ENCODE measurements around the gene GOLGA6L10. TPM values are rescaled to one million over a fixed set of nuclear protein-coding genes. Genes with fewer than 3 reads are reported as not detected.
A peak's percentile ranks its signal among the peaks of the same experiment; 100 is the strongest.
"Not testable (repeated sequence)": the region's sequence is repeated elsewhere in the genome, so short reads cannot be mapped to it uniquely, and the experiment has no call there.

GOLGA6L10 gene
- total and polyA plus RNA-seq, 12 donors: 0.14 to 4.4 (median 0.99) TPM

DNA sequence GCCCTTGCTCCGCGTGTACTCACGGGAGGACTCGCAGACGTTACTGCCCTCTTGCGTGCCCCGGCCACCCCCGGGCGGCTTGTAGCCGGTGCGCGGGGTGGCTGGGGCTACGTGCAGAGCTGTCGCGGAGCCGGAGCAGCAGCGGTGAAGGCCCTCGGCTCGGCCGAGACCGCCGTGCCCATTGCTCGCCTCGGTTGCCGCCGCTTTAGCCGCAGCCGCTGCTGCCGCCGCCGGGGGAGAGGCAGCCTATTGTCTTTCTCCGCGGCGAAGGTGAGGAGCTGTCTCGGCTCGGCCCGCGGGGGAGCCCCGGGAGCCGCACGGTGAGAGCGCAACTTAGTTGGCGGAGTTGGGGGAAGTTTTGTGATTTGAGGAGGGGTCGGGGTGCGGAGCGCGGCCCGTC lies 5.8 kb upstream of the GOLGA6L10 start:
- H3K27ac ChIP-seq; H3K9me3 ChIP-seq (replicated peaks in 1 of 3); H3K36me3 ChIP-seq (replicated peaks in 1 of 2); intact Hi-C loops (cut with DNase I); H3K4me1 ChIP-seq (replicated peaks in 1 of 2); H3K4me3 ChIP-seq; DNase-seq; H3K27me3 ChIP-seq: not testable (repeated sequence)
- WGBS, 4 donors: no CpG with 5 or more reads among the region's 48 CpGs

DNA sequence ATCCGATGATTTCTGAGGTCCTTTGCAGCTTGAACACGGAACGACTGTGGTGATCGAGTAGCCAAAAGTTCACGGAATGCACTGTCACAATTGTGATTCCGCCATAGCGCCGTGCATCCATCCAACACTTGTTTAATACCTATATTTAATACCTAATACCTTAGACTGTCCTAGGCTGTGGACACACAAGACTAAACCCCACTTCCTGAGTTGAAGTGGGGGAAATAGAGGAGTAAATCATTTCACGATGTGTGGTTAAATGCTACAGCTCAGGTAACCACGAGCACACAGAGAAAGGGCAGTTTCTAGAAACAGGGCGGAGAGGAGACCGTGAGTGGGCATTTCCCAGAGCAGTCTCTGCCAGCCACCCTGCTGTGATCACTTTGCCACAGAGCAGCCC lies 5.3 kb upstream of the GOLGA6L10 start:
- H3K4me1 ChIP-seq (replicated peaks in 1 of 2); intact Hi-C loops (cut with DNase I); DNase-seq; H3K27me3 ChIP-seq; H3K9me3 ChIP-seq (replicated peaks in 1 of 3); H3K36me3 ChIP-seq (replicated peaks in 1 of 2): not testable (repeated sequence)
- H3K27ac ChIP-seq: peak overlapping the region in 1 of 5 donors; percentile 41
- peak overlapping the region in 1 of 4 donors; percentile 47 for H3K4me3 ChIP-seq
- 0 to 6% (median 2%) methylated on average over 2 to 5 of the region's 12 CpGs for WGBS, 4 donors

DNA sequence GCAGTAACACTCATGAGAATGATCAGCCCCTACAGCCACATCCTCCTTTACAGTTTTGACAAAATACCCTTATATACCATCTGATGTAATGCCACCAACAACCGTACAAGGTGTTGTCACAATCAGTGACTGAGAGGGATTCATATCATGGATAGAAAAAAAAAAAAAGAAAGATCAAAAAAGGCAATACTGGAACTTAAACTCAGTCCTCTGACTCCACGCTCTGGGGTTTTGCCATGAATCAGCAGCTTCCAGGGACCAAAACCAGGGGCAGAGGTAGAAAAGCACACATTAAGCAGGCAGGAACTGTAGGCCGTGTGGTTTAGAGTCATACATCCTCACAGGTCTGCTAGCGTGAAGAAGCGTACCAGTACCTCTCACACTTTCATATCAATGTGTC lies 1.6 kb downstream of the GOLGA6L10 start:
- intact Hi-C loops (cut with DNase I); H3K4me3 ChIP-seq; H3K36me3 ChIP-seq (replicated peaks in 1 of 2); H3K27ac ChIP-seq; H3K9me3 ChIP-seq (replicated peaks in 1 of 3); H3K4me1 ChIP-seq (replicated peaks in 1 of 2); H3K27me3 ChIP-seq; DNase-seq: not testable (repeated sequence)
- WGBS, 4 donors: 47 to 74% (median 64%) methylated on average over 2 to 4 of the region's 5 CpGs

DNA sequence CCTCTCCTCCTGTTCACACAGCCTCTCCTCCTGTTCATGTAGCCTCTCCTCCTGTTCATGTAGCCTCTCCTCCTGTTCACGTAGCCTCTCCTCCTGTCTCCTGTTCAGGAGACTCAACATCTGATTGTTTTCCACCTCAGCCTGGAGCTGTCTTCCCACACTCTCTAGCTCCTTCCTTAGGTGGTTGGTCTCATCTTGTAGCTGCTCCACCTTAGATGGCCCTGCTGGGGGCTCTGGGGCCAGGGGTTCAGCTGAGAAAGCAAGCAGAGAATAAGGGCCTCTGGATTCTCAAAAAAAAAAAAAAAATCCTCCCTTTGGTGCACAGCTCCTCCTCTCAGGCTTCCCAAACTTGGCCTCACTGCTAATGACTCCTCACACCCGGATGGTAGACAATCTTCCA lies 4.1 kb downstream of the GOLGA6L10 start:
- H3K9me3 ChIP-seq (replicated peaks in 1 of 3); H3K4me3 ChIP-seq; H3K27me3 ChIP-seq; intact Hi-C loops (cut with DNase I); H3K4me1 ChIP-seq (replicated peaks in 1 of 2); H3K36me3 ChIP-seq (replicated peaks in 1 of 2); H3K27ac ChIP-seq: not testable (repeated sequence)
- WGBS, 4 donors: 89 to 94% (median 92%) methylated on average over 1 of the region's 2 CpGs
- peak in 1 of 7 donors; percentile 24 for DNase-seq

DNA sequence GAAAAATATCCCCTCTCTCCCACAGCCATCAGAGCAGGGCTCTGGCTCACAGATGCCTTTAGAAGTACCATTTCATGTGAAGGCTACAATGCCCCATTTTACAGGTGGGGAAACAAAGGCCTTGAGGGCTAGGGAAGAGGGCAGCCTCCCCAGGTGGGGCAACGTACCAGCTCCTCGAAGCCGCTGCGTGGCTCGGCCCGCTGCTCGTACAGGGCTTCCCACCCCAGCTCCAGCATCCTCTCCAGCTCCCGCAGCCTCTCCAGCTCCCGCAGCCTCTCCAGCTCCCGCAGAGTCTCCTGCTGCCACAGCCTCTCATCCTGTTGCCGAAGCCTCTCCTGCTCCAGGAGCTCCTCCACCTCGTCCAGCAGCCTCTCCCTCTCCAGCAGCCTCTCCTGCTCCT lies 4.9 kb downstream of the GOLGA6L10 start:
- 81 to 93% (median 93%) methylated on average over 9 to 11 of the region's 12 CpGs; no CpG with 5 or more reads in 1 of the 4 donors for WGBS, 4 donors
- H3K36me3 ChIP-seq (replicated peaks in 1 of 2); H3K4me1 ChIP-seq (replicated peaks in 1 of 2); H3K9me3 ChIP-seq (replicated peaks in 1 of 3); intact Hi-C loops (cut with DNase I); H3K27ac ChIP-seq; H3K27me3 ChIP-seq; H3K4me3 ChIP-seq: not testable (repeated sequence)
- peak in 1 of 7 donors; percentile 21 for DNase-seq

DNA sequence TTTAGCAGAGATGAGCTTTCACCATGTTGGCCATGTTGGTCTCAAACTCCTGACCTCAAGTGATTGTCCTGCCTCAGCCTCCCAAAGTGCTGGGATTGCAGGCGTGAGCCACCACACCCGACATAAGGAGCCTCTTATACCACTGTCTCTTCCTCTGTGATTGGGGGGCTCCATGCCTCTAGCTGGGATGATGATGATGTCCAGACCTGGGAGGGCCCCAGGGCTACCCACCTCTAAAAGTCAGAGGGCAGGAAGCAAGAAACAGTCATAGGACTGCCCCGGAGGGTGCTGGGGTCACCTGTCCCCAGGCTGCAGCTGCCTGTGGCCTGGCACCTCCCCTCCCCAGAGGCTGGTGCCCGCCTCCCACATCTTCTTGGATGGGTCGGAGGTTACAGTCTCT lies 5.4 kb downstream of the GOLGA6L10 start:
- H3K9me3 ChIP-seq (replicated peaks in 1 of 3); H3K4me1 ChIP-seq (replicated peaks in 1 of 2); H3K27me3 ChIP-seq; H3K27ac ChIP-seq; H3K4me3 ChIP-seq; intact Hi-C loops (cut with DNase I); H3K36me3 ChIP-seq (replicated peaks in 1 of 2): not testable (repeated sequence)
- DNase-seq: peak in 1 of 7 donors; percentile 47
- WGBS, 4 donors: 80 to 100% (median 98%) methylated on average over 1 to 2 of the region's 5 CpGs

DNA sequence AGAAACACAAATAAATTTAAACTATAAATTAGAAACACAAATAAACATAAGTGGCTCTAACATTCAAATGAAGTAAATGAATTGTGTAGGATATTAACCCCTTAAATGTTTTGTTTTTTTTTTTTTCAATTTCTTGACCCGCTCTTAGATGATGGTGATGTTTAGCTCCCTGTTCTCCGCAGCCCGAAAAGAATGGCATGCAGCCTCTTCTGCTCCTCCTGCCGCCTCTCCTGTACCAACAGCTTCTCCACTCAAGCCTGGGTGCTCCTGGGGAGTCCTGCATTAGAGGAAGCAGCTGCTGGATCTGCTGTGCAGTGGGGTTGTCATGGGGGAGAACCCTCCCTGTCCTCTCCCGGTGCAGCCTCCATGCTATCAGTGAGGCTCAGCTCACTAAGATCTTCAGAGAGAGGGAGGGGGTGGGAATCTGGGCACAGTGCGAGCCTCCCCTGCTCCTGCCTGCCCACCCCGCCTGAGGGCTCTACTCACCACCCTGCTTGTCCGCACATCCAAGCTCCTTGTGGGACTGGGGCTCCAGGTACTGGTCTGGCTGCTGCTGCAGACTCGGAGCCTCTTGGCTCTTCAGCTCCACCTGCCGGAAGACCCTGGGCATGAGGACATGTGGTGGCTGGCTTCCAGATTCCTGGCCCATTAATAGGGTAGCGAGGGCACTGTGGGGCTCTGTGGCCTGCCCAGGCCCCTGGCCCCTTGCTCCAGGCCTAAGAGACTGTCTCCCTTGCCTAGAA lies 6.5 kb downstream of the GOLGA6L10 start:
- H3K4me3 ChIP-seq; H3K9me3 ChIP-seq (replicated peaks in 1 of 3); H3K36me3 ChIP-seq (replicated peaks in 1 of 2); H3K27ac ChIP-seq; H3K4me1 ChIP-seq (replicated peaks in 1 of 2); H3K27me3 ChIP-seq; intact Hi-C loops (cut with DNase I): not testable (repeated sequence)
- DNase-seq: peak in 6 of 7 donors; percentile 54 to 76 (median 67)
- 46 to 59% (median 57%) methylated on average over 6 to 9 of the region's 11 CpGs for WGBS, 4 donors
- TF ChIP-seq, protein P1, sequence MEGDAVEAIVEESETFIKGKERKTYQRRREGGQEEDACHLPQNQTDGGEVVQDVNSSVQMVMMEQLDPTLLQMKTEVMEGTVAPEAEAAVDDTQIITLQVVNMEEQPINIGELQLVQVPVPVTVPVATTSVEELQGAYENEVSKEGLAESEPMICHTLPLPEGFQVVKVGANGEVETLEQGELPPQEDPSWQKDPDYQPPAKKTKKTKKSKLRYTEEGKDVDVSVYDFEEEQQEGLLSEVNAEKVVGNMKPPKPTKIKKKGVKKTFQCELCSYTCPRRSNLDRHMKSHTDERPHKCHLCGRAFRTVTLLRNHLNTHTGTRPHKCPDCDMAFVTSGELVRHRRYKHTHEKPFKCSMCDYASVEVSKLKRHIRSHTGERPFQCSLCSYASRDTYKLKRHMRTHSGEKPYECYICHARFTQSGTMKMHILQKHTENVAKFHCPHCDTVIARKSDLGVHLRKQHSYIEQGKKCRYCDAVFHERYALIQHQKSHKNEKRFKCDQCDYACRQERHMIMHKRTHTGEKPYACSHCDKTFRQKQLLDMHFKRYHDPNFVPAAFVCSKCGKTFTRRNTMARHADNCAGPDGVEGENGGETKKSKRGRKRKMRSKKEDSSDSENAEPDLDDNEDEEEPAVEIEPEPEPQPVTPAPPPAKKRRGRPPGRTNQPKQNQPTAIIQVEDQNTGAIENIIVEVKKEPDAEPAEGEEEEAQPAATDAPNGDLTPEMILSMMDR (IDR thresholded peaks at IDR 0.05): peak in 1 of 6 experiments; percentile 44

DNA sequence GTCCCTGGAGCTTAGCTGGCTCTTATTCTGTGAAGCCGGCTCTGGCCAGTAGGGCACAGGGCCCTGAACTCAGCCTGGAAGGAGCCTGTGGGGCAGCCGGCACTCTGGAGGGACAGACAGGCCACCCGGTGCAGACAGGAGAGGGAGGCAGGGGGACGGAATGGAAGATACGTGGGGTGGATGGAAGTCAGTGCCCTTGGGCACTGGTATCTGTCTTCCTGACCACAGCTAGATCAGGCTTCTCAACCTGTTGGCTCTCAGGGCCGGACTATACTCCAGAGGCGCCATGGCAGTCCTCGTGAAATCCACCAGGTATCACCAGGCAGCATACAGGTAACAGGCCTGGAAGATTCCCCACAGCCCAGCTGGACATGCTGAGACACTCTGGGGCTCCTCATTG lies 10.7 kb downstream of the GOLGA6L10 start:
- intact Hi-C loops (cut with DNase I): not testable (repeated sequence)

DNA sequence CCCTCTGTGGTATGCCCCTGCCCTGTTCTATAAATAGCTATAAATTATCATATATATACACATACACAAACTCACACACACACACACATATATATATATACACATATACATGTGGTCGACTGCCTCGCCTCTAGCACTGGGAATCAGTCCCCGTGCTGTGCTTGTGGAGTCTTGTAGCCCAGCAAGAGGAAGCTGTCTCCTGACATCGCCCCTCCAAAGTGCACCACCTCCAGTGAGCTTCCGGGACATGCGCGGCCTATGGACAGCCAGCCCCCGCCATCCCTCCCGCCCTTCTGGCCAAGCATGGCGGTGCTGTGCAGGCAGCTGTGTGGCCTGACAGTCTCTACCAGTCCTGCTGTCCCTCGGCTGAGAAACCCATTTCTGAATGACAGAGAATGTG lies 11.2 kb downstream of the GOLGA6L10 start:
- intact Hi-C loops (cut with DNase I); H3K36me3 ChIP-seq (replicated peaks in 1 of 2); H3K27ac ChIP-seq; H3K4me3 ChIP-seq; H3K4me1 ChIP-seq (replicated peaks in 1 of 2); H3K27me3 ChIP-seq; H3K9me3 ChIP-seq (replicated peaks in 1 of 3): not testable (repeated sequence)
- WGBS, 4 donors: 87 to 93% (median 88%) methylated on average over 4 to 10 of the region's 11 CpGs
- DNase-seq: peak in 1 of 7 donors; percentile 15

More for the DNA sequence above, 10.7 kb downstream of the GOLGA6L10 start:
- peak in 3 of 7 donors; percentile 4 to 42 (median 27) for DNase-seq
- H3K9me3 ChIP-seq (replicated peaks in 1 of 3); H3K36me3 ChIP-seq (replicated peaks in 1 of 2); H3K27ac ChIP-seq; H3K4me1 ChIP-seq (replicated peaks in 1 of 2); H3K27me3 ChIP-seq; H3K4me3 ChIP-seq: not testable (repeated sequence)
- 82 to 86% (median 85%) methylated on average over 5 to 8 of the region's 8 CpGs for WGBS, 4 donors

DNA sequence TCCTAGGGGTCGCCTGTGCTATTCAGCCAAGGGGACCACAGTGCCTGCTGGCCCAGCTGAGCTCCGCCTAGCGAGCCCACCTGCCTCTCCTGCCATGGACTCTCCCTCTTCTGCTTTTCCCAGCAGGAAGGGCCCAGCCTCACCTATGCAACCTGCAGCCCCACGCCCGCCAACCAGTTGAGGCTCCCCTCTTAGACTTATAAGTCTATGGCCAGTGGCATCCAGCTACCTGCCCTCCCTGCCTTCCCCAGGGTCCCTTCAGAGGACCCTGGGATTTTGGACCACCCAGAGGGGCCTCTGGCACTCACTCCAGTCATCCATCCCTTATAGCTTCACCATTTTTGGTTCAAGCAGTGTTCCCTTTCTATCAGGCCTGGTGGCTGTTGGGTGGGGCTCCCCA lies 12.2 kb downstream of the GOLGA6L10 start:
- H3K27me3 ChIP-seq; H3K27ac ChIP-seq; H3K36me3 ChIP-seq (replicated peaks in 1 of 2); intact Hi-C loops (cut with DNase I); H3K4me3 ChIP-seq; H3K9me3 ChIP-seq (replicated peaks in 1 of 3); H3K4me1 ChIP-seq (replicated peaks in 1 of 2): not testable (repeated sequence)
- 80 to 100% (median 90%) methylated on average over 1 to 3 of the region's 5 CpGs for WGBS, 4 donors
- DNase-seq: peak in 2 of 7 donors; percentile 11 to 30
